ENCODE data around the gene TRIM67.

TRIM67 gene

DNA sequence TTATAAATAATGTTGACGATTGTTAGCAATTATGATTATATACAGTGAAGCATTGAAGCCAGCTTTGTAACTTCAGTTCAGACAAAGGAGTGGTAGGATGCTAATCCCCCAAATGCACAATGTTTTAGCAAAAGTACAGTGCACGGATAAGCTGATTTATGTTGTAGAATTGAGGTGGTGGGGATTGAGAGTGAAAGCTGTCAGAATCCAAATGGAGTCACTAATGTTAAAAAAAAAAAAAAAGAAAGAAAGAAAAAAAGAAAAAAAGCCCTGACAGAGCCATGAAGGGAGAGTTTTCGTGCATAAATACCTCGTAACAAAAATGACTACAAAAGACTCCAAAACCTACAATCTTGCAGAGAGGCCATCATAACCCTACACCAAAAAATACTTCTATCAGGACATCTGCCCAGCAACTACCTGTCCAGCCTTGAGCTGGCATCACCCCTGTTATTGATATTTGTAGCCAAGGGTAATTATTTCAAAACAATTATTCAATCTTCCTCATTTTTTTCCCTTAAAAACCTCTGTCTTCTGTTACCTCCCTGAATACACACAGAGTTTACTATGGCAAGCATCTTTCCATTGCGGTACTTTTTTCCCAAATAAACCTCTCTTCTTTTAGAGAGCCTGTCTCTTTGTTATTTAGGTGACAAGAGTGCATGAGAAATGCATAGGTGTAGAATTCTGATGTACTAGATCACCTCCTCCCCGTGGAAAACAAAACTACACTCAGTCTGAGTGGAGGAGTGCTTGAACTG lies 2.5 kb upstream of the TRIM67 start:
- no peak for DNase-seq

DNA sequence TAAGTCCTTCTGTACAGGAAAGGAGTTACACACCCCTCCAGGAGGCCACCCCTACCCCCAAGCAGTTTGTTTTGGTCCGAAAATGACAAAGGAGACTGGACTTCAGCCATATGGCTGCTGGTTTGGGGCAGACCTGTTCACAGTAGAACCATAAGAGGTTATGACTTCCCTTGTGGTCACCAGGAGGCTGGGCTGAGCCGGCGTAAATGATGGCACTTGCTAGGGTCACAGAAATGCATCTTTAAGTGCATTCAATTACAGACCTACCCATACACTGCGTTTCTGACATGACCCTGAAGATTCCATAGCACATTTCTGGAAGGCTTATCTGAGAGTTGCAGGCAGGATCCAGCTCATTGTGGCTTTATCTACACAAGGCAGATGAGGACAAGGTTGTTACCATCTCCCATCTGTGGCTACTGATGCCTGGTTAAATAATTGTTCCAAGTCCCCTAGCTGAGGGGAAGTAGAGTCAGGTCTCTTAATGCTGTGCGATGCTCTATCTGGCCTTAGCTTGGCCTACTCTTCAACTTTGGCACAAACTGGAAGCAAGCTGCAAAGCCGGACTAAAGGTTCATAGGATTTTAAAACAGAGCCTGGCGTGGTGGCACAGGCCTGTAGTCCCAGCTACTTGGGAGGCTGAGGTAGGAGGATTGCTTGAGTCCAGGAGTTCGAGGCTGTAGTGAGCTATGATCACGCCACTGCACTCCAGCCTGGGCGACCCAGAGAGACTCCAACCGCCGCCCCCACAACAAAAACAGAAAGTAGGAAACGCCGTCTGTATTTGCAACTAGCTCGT lies 1.7 kb upstream of the TRIM67 start:
- no peak for DNase-seq

DNA sequence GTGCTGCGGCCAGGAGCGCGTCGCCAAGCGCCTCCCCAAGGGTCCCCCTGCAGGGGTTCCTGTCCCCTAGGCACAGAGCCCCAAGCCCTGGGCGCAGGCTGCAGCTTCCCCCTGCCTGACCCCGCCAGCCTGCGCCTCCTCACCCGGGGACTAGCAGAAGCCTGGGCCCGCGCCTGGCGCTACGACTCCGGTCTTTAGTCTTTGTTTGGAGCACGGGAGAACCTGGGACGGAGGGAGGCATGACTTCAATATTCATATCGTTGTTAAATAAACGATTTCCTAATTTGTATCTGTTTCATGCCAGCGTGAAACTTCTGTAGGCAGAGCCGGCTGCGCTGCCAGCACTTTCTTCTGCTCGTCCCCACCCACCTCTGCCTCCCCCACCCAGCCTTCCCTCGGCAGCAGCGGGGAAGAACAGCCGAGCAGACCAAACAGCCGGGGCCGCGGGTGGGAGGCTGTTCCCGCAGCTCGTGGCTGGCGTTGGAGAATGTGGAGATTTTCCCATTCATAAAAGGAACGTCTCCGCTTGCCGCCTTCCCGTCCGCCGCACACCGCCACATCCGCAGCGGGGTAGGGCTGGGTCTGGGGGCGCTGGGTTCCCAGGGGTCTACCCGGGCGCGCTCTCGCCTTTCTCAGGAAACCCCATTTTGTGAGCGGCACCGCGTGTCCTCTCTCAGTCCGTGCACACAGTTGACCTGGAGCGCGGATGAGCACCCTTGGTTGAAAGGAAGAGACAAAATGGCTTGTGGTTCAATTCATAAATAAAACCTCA lies 777 bp upstream of the TRIM67 start:
- no peak for DNase-seq

DNA sequence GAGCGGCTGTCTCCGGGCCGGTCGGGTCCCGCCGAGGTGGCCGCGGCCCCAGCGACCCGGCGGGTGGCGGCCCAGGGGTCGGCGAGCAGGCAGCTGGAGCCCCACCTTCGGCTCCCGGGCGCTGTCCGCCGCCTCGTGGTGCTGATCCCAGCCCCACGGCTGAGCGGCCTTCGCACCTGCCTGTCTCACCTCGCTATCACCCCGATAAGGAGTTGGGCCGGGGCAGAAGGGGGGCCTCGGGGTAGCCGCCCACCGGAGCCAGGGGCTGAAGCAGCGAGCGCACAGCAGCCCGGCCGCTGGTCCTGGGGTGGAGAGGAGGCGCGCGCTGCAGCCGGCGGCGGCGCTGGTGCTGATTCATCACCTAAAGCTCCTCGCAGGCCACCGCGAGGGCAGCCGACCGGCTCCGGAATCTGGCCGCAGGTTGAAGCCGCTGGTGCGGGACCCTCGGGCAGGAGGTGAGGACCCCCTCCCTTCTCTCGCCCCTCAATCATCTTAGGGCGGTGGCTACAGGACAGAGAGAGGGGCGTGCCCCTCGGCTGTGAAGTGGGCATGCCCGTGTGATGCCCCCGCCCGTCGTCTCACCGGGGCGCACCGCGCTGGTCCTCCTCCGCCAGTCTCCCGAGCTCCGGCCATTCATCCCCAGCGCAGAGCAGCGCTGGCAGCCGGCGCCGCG lies 575 bp downstream of the TRIM67 start:
- peak in 1 of 4 experiments; percentile 14 for DNase-seq

DNA sequence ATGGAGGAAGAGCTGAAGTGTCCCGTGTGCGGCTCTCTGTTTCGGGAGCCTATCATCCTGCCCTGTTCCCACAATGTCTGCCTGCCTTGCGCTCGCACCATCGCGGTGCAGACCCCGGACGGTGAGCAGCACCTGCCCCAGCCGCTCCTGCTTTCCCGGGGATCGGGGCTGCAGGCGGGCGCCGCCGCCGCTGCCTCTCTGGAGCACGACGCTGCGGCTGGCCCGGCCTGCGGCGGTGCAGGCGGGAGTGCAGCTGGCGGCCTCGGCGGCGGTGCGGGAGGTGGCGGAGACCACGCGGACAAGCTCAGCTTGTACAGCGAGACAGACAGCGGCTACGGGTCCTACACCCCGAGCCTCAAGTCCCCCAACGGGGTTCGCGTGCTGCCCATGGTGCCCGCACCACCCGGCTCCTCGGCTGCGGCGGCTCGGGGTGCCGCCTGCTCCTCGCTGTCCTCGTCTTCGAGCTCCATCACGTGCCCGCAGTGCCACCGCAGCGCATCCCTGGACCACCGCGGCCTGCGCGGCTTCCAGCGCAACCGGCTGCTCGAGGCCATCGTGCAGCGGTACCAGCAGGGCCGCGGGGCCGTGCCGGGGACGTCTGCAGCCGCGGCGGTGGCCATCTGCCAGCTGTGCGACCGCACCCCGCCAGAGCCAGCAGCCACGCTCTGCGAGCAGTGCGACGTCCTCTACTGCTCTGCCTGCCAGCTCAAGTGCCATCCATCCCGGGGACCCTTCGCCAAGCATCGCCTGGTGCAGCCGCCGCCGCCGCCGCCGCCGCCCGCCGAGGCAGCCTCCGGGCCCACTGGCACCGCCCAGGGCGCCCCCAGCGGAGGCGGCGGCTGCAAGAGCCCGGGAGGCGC lies 1.3 kb downstream of the TRIM67 start:
- DNase-seq = no peak

DNA sequence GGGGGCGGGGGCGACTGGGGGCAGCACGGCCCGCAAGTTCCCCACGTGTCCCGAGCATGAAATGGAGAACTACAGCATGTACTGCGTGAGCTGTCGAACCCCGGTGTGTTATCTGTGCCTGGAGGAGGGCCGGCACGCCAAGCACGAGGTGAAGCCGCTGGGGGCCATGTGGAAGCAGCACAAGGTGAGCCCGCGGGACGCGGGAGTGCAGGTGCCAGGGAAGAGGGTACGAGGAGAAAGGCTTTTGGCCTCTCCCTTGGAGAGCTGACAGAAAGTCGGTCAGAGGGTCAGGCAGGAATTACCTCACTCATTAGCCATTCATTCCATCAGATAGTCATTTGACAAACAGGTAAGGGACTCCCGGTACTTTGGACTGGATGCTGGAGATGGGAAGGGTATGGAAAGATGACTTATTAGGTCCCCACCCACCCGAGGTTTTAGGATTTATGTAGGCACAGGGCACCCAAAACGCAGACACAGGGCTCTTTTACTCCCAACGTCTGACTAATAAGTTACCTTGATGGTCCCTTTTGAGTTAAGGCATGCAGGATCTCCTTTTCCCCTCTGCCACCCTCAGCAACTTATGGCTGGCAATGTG lies 2.1 kb downstream of the TRIM67 start:
- no peak for DNase-seq

DNA sequence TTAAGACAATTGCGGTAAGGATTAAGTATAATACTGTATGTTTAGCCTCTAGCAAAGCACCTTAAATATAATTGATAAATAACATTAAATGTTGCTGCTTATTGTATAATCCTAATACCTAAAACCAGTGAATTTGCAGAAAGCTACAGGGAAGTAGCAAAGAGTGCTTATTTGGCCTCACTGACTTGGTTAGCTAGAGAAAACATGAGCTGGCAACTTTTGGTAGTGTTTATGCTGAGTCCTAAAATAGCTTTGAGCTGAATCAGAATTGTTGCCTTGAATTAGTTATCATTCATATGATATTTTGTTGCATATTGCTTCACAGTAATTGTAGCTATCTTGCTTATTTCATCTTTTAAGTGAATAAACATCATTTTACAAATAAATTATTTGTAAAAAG lies 3.5 kb downstream of the TRIM67 start:
- no peak for DNase-seq

DNA sequence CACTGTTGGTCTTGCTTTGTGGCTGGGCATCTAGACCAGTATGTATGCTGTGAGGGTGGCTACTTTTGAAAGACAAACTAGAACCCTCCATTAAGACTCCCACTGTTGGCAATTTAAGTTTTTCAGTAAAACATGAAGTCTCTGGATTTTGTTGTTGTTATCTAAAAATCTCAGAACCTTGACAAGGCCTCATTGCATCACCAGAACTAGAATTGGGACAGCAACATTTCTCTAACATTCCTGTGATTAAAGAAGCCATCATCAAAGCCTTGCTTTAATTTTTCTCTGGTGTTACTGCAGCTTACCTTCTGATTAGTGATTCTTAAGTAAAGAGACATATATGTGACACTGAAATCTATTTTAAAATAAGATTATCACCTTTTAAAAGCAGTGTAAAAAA lies 4.5 kb downstream of the TRIM67 start:
- no peak for DNase-seq

DNA sequence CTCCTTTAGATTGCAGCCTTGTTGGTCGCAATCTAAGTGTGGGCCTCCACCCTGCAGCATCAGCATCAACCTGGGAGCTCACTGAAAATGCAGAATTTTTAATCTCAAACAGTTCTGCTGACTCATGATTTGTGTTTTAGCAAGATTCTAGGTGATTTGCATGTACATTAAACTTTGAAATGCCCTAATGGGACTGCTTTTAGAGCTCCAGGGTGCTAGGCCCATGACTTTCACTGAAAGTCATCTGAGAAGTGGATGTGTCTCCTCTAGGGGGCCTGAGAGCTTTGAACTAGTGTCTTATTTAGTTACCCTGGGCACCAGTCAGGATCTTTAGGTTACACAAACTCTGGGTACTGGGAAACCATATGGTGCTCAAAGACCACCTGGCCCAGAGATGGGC lies 9.0 kb downstream of the TRIM67 start:
- DNase-seq = no peak

DNA sequence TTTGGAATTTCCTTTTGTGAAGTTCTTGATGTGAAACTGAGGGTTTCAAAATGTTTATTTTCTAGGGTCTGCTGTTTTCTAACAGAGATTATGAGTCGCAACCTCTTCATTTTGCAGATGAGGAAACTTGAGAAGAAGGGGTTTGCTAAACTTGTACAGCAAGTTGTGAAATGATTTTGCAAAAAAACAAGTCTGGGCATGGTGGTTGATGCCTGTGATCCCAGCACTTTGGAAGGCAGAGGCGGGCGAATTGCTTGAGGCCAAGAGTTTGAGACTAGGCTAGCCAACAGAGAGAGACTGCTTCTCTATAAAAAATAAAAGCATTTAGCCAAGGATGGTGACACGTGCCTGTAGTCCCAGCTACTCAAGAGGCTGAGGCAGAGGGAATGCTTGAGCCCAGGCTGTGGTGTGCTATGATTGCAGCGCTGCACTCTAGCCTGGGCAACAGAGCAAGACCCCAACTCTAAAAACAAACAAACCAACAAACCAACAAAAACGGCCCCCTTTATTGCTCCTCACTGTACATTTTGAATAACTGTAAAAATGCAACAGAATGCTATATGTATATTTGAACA lies 9.9 kb downstream of the TRIM67 start:
- DNase-seq = no peak

DNA sequence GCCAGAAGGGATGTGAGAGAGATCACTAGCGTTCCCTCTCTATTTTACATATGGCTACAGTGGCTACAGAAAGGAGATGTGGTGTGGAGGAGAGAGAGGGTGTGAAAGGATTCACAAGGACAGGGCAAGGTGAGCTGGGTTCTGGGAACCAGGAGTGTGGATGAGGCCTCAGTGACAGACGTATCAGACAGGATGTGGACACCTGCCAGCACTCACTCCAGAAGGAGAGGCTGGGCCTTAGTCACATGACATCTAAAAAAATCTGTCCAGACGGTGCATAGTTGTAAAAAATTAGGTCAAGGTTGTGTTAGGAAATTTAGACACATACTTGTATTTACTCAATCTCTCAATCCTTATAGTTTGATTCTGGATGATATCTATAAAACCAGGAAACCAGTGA lies 10.6 kb downstream of the TRIM67 start:
- no peak for DNase-seq

DNA sequence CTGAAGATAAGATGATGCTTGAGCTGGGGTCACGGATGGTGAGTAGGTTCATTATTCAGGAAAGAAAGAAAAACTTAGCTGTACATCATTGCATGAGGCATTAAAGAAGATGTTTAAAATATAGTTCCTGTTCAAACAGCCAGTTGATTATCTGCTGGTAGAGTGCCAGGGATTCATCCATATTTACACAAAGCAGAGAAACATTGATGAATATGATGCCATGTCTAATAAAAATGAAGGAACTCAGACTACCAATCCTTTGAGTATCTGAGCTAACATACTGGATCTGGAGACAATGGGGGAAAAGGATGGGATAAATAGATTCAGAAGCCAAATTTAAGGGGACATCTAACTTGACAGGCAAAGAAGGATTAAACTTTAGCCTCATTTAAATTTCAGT lies 14.6 kb downstream of the TRIM67 start:
- DNase-seq = no peak

DNA sequence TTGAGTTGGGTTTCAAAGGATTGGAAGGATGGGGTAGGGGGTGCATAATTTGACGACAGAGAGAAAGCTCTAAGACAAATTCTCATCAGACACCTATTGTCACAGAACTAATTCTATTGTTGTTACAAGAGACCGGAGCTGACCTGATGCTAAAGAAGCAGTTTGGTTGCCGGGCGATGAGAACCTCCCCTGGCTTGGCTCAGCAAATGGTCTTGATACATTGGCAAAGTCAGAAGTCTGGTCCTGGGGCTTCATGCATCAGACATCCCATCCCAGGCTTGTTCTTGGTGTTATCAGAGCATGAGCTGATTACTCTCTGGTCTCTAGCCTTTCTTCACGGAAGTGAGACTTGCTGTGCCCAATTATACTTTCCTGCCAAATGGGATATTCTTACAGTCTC lies 15.4 kb downstream of the TRIM67 start:
- DNase-seq = no peak

DNA sequence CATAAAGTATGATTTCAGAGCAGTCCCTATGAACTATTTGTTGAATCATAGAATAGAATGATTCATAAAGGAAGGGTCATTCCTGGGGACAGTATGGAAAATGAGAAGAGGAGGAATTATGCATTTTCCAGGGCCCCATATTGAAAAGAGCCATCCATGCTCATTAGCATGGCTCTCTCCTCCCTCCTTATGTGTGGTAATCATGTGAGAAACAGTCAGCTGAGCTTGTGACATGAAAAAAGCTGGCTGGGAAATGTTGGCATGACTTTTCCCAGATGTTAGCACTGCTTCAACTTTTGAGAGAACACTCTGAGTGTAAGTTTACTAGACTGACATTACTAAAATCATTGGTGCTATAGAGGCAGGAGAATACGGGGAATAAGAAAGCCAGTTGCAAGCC lies 16.1 kb downstream of the TRIM67 start:
- DNase-seq = no peak

DNA sequence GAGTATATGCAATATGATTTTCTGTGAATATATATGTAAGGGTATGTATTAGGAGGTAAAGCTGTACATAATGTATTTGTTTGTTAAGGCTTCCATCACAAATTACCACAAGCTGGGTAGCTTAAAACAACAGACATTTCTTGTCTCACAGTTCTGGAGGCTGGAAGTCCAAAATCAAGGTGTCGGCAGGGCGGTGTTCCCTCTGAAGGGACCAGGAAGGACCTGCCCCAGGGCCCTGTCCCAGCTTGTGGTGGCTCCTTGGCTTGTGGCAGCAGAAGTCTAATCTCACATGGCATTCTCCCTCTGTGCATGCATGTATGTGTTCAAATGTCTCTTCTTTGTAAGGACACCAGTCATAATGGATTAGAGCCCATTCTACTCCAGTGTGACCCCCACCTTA lies 17.1 kb downstream of the TRIM67 start:
- DNase-seq = no peak

DNA sequence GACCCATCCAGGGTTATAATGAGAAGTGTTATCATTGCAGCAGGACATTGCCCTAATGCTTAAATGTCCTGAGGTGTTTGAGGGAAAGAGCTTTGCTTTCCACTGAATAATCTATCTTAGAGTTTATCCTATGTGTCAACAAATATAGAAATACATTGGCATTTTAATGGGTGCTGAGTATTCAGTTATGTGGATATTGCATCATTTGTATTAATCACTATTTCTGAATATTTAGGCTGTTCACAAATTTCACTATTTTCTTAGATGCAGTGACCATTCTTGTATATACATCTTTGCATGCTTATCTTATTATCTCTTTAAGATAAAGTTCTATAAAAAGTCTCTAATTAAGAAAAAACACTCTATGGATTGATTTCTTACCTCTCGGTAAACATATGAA lies 18.2 kb downstream of the TRIM67 start:
- DNase-seq = no peak

DNA sequence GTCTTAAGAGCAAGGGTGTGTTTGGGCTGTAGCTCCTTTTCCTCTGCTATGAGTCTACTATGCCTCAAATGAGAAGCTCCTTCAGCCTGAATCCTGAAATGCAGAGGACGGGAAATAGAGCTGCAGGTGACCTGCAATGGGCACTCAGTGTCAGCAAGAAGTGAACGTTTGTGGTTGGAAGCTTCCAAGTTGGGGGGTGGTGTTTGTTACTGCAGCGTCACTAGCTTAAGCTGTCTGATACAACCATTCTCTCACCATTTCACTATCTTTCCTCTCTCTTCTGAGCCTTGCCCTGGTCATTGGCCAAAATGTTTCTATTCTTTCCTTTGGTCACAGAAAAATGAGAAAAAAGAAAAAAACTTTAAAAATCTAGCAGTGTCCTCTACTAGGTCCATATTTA lies 19.4 kb downstream of the TRIM67 start:
- DNase-seq = no peak

DNA sequence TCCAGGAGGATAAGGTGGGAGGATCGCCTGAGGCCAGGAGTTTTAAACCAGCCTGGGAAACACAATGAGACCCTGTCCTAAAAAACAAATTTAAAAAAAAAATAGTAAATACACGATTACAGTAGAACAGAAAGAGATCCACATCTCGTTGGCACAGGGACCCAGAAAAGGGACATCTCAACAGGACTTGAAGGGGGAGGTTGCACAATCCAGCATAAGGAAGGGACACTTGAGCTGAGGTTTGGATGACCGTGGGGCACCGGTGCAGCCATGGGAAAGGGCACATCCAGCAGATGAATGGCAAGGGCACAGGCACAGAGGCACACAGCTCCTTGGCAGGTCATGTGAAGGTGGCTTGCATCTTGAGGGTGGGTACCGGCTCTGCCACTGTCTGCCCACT lies 20.5 kb downstream of the TRIM67 start:
- DNase-seq = no peak

DNA sequence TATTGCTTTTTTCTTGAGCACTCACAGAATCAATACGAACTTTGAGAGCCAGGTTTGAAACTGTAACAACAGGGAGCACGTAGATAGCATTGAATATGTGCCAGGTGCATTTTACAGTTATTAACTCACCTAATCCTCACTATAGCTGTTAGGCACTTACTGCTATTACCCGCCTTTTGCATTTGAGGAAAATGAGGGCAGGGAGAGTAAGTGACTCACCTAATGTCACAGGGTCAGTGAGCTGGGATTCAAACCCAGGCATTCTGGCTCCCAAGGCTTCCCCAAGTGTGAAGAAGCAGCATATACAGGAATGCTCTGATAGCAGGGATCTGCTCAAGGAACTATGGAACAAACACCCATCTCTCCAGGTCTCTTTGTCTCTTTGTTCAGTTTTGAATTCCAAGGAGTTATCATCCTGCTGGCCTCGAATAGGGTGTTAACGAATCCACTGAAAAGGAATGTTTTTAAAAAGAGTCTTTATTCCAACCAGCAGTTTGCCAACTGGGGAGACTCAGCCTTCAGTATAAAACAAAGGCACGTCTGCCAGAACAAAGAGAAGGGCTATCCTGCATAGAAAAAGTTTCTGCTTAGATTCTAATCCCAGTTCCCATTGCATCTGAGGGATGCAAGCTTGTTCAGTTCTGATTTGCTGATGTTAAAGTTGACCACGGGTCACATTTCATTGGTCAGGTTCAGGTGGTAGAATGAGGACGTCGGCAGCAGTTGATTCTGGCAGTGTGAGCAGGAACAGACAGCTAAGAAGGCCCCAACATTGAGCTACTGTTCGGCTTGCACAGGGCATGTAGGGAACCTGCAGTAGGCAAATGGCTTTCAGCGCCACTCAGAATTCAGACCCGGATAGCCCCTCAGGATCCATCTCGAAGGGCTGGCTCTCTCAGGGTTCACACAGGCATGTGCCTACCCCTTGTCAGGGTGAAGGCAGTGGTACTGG lies 22.1 kb downstream of the TRIM67 start:
- DNase-seq = no peak

DNA sequence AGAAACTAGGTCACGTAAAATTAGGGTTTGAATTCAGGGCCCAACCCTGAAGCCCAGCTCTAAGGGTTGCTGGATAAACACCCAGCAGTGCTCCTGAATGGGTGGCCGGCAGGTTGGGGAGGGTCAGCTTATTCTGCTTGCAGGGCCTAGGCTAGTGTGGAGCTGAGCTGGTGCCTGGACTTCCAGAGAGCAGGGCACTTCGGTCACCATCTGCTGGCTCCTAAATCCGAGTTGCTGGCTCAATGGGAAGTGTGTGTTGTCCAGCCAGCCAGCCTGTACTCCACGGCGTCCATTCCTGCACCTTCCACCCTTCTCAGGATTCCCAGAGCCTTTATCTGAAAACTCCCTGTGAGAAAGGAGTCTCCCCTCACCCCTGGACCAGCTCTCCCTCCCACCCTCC lies 23.0 kb downstream of the TRIM67 start:
- no peak for DNase-seq

Measured in activated naive CD4-positive, alpha-beta T cell (primary cell).